Thyroid gland (tissue), 4 donors: ENCODE measurements around the gene GPR179. TPM values are rescaled to one million over a fixed set of nuclear protein-coding genes. Genes with fewer than 3 reads are reported as not detected.
"Not testable (repeated sequence)": the region's sequence is repeated elsewhere in the genome, so short reads cannot be mapped to it uniquely, and the experiment has no call there.

Source experiments
- DNase-seq, 2 donors: peaks; one replicate each; pipeline ENCODE4 v3.0.0-alpha.2; 2019
- H3K27ac ChIP-seq, 3 donors: fragments of 200-600 bp; sonication (generic); 1 replicate in 2 of 3; 2 replicates in 1 of 3; pipeline ENCODE4 v1.5.1; 2016 to 2019; ENCODE audit warnings: mild to moderate bottlenecking in 1 of 3, moderate library complexity in 1 of 3
- H3K27me3 ChIP-seq: fragments of 200-600 bp; sonication (generic); one replicate; pipeline ENCODE4 v1.5.1; 2019
- H3K36me3 ChIP-seq, 2 donors: fragments of 200-600 bp; sonication (generic); one replicate each; pipeline ENCODE4 v1.5.1; 2016 to 2019
- H3K4me1 ChIP-seq, 2 donors: fragments of 200-600 bp; sonication (generic); one replicate each; pipeline ENCODE4 v1.5.1; 2017 to 2019
- H3K4me3 ChIP-seq, 3 donors: fragments of 200-600 bp; sonication (generic); replicated peaks in 1 of 3; 1 replicate in 2 of 3; 2 replicates in 1 of 3; pipeline ENCODE4 v1.5.1; 2016; ENCODE audit warnings: mild to moderate bottlenecking in 1 of 3
- H3K9me3 ChIP-seq: fragments of 200-600 bp; sonication (generic); one replicate; pipeline ENCODE4 v1.5.1; 2017
- CTCF ChIP-seq, 6 experiments: fragments of 200-600 bp in 3 of 6; fragments of 450-650 bp in 3 of 6; sonication (generic) in 3 of 6; IDR thresholded peaks; one replicate each; pipeline ENCODE4 v1.5.1; 2016 to 2019; ENCODE audit warnings: antibody characterized with exemption in 6 of 6, mild to moderate bottlenecking in 2 of 6, inconsistent platforms in 1 of 6, moderate library complexity in 1 of 6
- POLR2A ChIP-seq, 2 donors: fragments of 450-650 bp; IDR thresholded peaks; one replicate each; pipeline ENCODE4 v1.6.1; 2017; ENCODE audit warnings: antibody characterized with exemption in 2 of 2, mild to moderate bottlenecking in 2 of 2, moderate library complexity in 1 of 2
- WGBS, 2 donors: methylation state at CpG; one replicate each; pipeline ENCODE4 v1.1.5; 2017; 5-methylcytosine and 5-hydroxymethylcytosine counted together
- intact Hi-C: fragments of 100-400 bp; cut with DNase I; formaldehyde crosslinking; loops from one replicate; pipeline ENCODE4 v1.15.1; 2023
- total RNA-seq, 4 donors: library from RNA; depleted of rRNA; stranded (reverse); fragments of >200 nt; gene quantifications; one replicate each; pipeline ENCODE4 v1.2.3, GENCODE V29; 2016

The GPR179 gene
- total RNA-seq, 4 donors from 2014 or later: under 0.01 to 0.13 TPM; not detected in 2

GRCh38 chr17:38322156-38322779 is 21.5 kb downstream of the GPR179 start:
- no peak overlapping the region for H3K27ac ChIP-seq
- no peak overlapping the region for H3K4me3 ChIP-seq
- TF ChIP-seq CTCF (IDR thresholded peaks at IDR 0.05): peak in 5 of 6 experiments; percentile 22 to 87 (median 36)
- no peak for TF ChIP-seq POLR2A (IDR thresholded peaks at IDR 0.05)
- H3K36me3 ChIP-seq: peaks cover 20 to 22% of the 10 kb centered on the region in 2 donors
- intact Hi-C loops: no loop called here
- H3K4me1 ChIP-seq: peaks cover 6 to 11% of the 10 kb centered on the region in 2 donors
- H3K9me3 ChIP-seq: no peaks in the 10 kb centered on the region
- 27 to 34% methylated on average over 7 to 8 of the region's 8 CpGs for WGBS, 2 donors
- H3K27me3 ChIP-seq: no peaks in the 10 kb centered on the region
- peak; percentile 49 to 57 for DNase-seq

- H3K36me3 ChIP-seq: peaks cover 20 to 22% of the 10 kb centered on the region in 2 donors
- H3K27ac ChIP-seq: no peak overlapping the region
- H3K4me3 ChIP-seq: no peak overlapping the region
- intact Hi-C loops: no loop called here
- no peak for DNase-seq
- no peaks in the 10 kb centered on the region for H3K27me3 ChIP-seq
- H3K9me3 ChIP-seq: no peaks in the 10 kb centered on the region
- 85 to 88% methylated on average over 10 of the region's 10 CpGs for WGBS, 2 donors
- H3K4me1 ChIP-seq: peaks cover 6% of the 10 kb centered on the region in 2 donors
- TF ChIP-seq POLR2A (IDR thresholded peaks at IDR 0.05) (no peak), CTCF (IDR thresholded peaks at IDR 0.05) (no peak)
These were observed 23.3 kb downstream of the GPR179 start for GRCh38 chr17:38320482-38320881.

GRCh38 chr17:38317081-38317480 is 26.7 kb downstream of the GPR179 start:
- peaks cover 11 to 14% of the 10 kb centered on the region in 2 donors for H3K36me3 ChIP-seq
- DNase-seq: no peak
- H3K9me3 ChIP-seq: no peaks in the 10 kb centered on the region
- no peak overlapping the region for H3K27ac ChIP-seq
- 86 to 87% methylated on average over 3 of the region's 3 CpGs for WGBS, 2 donors
- H3K27me3 ChIP-seq: no peaks in the 10 kb centered on the region
- H3K4me3 ChIP-seq: no peak overlapping the region
- TF ChIP-seq POLR2A (IDR thresholded peaks at IDR 0.05) (no peak), CTCF (IDR thresholded peaks at IDR 0.05) (no peak)
- H3K4me1 ChIP-seq: no peaks in the 10 kb centered on the region
- intact Hi-C loops: no loop called here

GRCh38 chr17:38315497-38315896 is 28.3 kb downstream of the GPR179 start:
- Histone ChIP-seq H3K27ac (no peak overlapping the region), H3K9me3 (no peaks in the 10 kb centered on the region), H3K4me3 (no peak overlapping the region), H3K36me3 (peaks cover 6 to 8% of the 10 kb centered on the region in 2 donors), H3K27me3 (no peaks in the 10 kb centered on the region), H3K4me1 (no peaks in the 10 kb centered on the region)
- intact Hi-C loops: no loop called here
- WGBS, 2 donors: 63 to 66% methylated on average over 3 of the region's 3 CpGs
- no peak for DNase-seq
- TF ChIP-seq POLR2A (IDR thresholded peaks at IDR 0.05) (no peak), CTCF (IDR thresholded peaks at IDR 0.05) (no peak)

- WGBS, 2 donors: 0 to 2% methylated on average over 47 to 48 of the region's 48 CpGs
- Histone ChIP-seq H3K4me3 (peak within 1 kb of the TSS in 2 of 3 donors; percentile 34 to 47), H3K27ac (peak within 1 kb of the TSS in 2 of 3 donors; percentile 50 to 70)
- H3K27me3 ChIP-seq, H3K9me3 ChIP-seq, H3K36me3 ChIP-seq, intact Hi-C loops, H3K4me1 ChIP-seq: not testable (repeated sequence)
- DNase-seq: peak; percentile 97
These were observed 46.8 kb downstream of the GPR179 start, which contains the start of gene MRPL45 for GRCh38 chr17:38296834-38297517. MRPL45 (plus strand) TSS chr17:38297168; CDS start chr17:38297184, 16 bp downstream.

GRCh38 chr17:38295602-38296365 is 48.0 kb downstream of the GPR179 start:
- H3K27ac ChIP-seq, H3K9me3 ChIP-seq, DNase-seq, H3K27me3 ChIP-seq, H3K4me3 ChIP-seq, intact Hi-C loops, H3K36me3 ChIP-seq, H3K4me1 ChIP-seq: not testable (repeated sequence)
- 76 to 77% methylated on average over 21 of the region's 21 CpGs for WGBS, 2 donors

- WGBS, 2 donors: 85 to 95% methylated on average over 1 of the region's 1 CpG
- H3K4me1 ChIP-seq, H3K27me3 ChIP-seq, H3K4me3 ChIP-seq, H3K36me3 ChIP-seq, H3K9me3 ChIP-seq, DNase-seq, H3K27ac ChIP-seq, intact Hi-C loops: not testable (repeated sequence)
These were observed 54.0 kb downstream of the GPR179 start for GRCh38 chr17:38289760-38290159.
